ENCODE results near the gene SPEG.
A peak's percentile ranks its signal among the peaks of the same experiment; 100 is the strongest.
"Not testable (repeated sequence)": the region's sequence is repeated elsewhere in the genome, so short reads cannot be mapped to it uniquely, and the experiment has no call there.

Gene SPEG

DNA sequence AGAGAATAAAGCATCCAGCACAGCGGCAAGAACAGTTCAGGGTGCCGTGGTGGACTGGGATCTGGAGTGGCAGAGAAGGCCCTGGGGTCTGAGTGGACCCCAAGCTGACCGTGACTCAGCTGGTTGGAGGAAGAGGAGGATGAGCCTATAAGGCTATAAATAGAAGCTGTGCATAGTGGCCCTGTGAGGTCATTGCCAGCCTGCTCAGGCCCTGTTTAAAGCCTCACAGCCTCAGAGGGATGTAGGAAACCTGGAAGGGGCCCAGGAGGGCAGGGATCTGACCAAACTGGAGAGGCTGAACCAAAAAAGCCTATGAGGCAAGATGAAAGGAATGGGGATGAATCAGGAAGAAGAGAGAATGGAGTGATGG lies 27.8 kb upstream of the SPEG start:
- peaks cover 65% of the 10 kb centered on the region for H3K4me1 Mint-ChIP-seq
- H3K36me3 Mint-ChIP-seq (ENCODE audit: low read depth), result no peaks in the 10 kb centered on the region
- peak overlapping the region; percentile 86 for H3K27ac Mint-ChIP-seq
- peaks cover 11% of the 10 kb centered on the region for H3K9me3 Mint-ChIP-seq
- TF ChIP-seq, protein P1, sequence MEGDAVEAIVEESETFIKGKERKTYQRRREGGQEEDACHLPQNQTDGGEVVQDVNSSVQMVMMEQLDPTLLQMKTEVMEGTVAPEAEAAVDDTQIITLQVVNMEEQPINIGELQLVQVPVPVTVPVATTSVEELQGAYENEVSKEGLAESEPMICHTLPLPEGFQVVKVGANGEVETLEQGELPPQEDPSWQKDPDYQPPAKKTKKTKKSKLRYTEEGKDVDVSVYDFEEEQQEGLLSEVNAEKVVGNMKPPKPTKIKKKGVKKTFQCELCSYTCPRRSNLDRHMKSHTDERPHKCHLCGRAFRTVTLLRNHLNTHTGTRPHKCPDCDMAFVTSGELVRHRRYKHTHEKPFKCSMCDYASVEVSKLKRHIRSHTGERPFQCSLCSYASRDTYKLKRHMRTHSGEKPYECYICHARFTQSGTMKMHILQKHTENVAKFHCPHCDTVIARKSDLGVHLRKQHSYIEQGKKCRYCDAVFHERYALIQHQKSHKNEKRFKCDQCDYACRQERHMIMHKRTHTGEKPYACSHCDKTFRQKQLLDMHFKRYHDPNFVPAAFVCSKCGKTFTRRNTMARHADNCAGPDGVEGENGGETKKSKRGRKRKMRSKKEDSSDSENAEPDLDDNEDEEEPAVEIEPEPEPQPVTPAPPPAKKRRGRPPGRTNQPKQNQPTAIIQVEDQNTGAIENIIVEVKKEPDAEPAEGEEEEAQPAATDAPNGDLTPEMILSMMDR (IDR thresholded peaks at IDR 0.05), result no peak
- peaks cover 12% of the 10 kb centered on the region for H3K27me3 Mint-ChIP-seq (ENCODE audit: low read depth, poor library complexity)
- no peak overlapping the region for H3K4me3 Mint-ChIP-seq
- no peak for DNase-seq

DNA sequence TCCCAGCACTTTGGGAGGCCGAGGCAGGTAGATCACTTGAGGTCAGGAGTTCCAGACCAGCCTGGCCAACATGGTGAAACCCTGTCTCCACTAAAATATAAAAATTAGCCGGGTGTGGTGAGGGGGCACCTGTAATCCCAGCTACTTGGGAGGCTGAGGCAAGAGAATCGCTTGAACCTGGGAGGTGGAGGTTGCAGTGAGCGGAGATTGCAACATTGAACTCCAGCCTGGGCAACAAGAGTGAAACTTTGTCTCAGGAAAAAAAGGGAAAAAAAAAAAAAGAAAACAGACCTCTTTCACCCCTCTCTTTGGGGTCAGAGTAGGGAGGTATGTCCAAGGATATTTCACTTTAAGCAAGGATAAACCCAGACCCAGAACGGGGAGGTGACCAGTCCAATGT lies 27.3 kb upstream of the SPEG start:
- DNase-seq, result not testable (repeated sequence)

DNA sequence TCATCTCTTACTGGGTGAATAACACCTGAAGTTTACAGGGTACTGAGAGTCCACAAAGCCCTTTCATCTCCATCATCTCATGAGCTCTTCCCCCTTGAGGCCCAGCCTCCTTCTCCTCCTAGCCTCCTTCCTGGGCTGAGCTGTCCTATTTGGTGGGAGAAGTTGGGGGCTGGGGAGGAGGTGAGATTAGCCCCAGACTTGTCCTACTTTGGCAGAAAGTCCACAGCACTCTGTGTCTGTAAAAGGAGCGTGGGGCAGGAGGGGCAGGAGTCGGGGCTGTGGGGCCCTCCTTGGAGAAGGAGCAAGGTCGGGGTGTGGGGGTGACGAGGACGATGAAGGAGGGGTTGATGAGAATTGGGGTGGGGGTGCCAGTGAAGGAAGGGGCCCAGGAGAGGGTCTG lies 26.4 kb upstream of the SPEG start:
- Mint-ChIP-seq H3K27ac (no peak overlapping the region), H3K4me1 (peaks cover 52% of the 10 kb centered on the region), H3K9me3 (peaks cover 20% of the 10 kb centered on the region), H3K36me3 (ENCODE audit: low read depth) (no peaks in the 10 kb centered on the region), H3K4me3 (no peak overlapping the region), H3K27me3 (ENCODE audit: low read depth, poor library complexity) (peaks cover 12% of the 10 kb centered on the region)
- TF ChIP-seq, protein P1 (IDR thresholded peaks at IDR 0.05), result no peak
- DNase-seq, result no peak

More for the DNA sequence above, 27.3 kb upstream of the SPEG start:
- H3K27ac Mint-ChIP-seq; H3K4me3 Mint-ChIP-seq; H3K36me3 Mint-ChIP-seq (ENCODE audit: low read depth): not testable (repeated sequence)
- Mint-ChIP-seq H3K27me3 (ENCODE audit: low read depth, poor library complexity) (peaks cover 12% of the 10 kb centered on the region), H3K4me1 (peaks cover 60% of the 10 kb centered on the region), H3K9me3 (peaks cover 13% of the 10 kb centered on the region)

DNA sequence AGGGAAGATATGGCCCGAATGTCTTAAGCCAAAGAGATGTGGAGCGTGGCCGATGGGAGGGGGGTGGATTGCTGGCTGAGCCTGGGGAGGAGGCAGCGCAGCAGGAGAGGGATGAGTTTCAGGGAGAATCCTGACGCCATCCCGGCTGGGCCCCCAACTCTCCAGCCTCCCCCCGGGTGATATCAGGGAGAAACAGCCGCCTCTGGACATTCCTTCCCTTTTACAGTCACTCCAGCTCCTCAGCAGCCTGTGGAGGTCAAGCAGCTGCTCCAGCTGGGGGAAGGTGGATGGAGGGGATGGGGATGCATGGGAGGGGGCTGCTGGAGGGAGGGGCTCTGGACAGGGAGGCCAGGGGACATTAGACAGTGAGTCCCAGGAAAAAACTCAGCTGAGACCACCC lies 26.0 kb upstream of the SPEG start:
- peaks cover 23% of the 10 kb centered on the region for H3K9me3 Mint-ChIP-seq
- DNase-seq, result no peak
- H3K4me1 Mint-ChIP-seq, result peaks cover 47% of the 10 kb centered on the region
- no peak overlapping the region for H3K27ac Mint-ChIP-seq
- TF ChIP-seq, protein P1 (IDR thresholded peaks at IDR 0.05), result no peak
- peaks cover 14% of the 10 kb centered on the region for H3K27me3 Mint-ChIP-seq (ENCODE audit: low read depth, poor library complexity)
- no peaks in the 10 kb centered on the region for H3K36me3 Mint-ChIP-seq (ENCODE audit: low read depth)
- H3K4me3 Mint-ChIP-seq, result no peak overlapping the region

DNA sequence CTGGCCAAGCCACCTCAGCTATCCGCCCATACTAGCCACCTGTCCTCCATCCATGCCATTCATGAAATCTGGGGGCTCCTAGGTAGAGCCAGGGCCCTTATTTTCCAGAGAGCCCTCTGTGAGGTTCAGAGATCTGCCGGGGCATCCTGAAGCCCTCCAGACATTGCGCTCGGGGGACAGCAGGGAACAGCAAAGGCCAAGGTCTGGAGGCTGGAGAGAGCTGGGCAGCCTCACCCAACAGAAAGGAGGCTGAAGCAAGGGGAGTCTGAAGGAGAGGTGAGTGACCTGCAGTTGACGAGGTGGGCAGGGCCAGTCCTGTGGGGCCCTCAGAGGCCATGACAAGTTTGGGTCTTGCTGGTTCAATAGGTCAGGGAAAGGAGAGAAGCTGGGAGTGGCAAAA lies 25.0 kb upstream of the SPEG start:
- no peak for DNase-seq
- peaks cover 23% of the 10 kb centered on the region for H3K9me3 Mint-ChIP-seq
- peaks cover 38% of the 10 kb centered on the region for H3K4me1 Mint-ChIP-seq
- H3K4me3 Mint-ChIP-seq, result no peak overlapping the region
- no peaks in the 10 kb centered on the region for H3K36me3 Mint-ChIP-seq (ENCODE audit: low read depth)
- peaks cover 17% of the 10 kb centered on the region for H3K27me3 Mint-ChIP-seq (ENCODE audit: low read depth, poor library complexity)
- TF ChIP-seq, protein P1 (IDR thresholded peaks at IDR 0.05), result no peak
- H3K27ac Mint-ChIP-seq, result no peak overlapping the region

DNA sequence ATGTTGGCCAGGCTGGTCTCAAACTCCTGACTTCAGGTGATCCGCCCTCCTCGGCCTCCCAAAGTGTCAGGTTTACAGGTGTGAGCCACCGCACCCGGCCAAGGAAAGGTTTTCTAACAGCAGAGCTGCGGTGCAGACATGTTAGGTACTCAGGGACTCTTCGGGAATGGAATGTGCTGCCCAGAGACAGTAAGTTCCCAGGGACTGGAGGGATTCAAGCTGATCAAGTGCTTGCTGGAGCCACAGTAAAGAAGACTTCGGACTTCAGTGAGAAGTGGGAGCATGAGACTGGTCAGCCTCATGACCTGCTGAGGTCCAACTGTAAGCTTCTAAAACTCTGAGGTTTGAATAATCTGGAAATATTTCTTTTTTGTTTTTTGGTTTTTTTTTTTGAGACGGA lies 24.3 kb upstream of the SPEG start:
- no peak for DNase-seq
- no peak overlapping the region for H3K4me3 Mint-ChIP-seq
- H3K27me3 Mint-ChIP-seq (ENCODE audit: low read depth, poor library complexity), result peaks cover 13% of the 10 kb centered on the region

More for the DNA sequence above, 24.3 kb upstream of the SPEG start:
- Mint-ChIP-seq H3K4me1 (peaks cover 30% of the 10 kb centered on the region), H3K36me3 (ENCODE audit: low read depth) (no peaks in the 10 kb centered on the region), H3K27ac (no peak overlapping the region), H3K9me3 (peaks cover 23% of the 10 kb centered on the region)
- TF ChIP-seq, protein P1 (IDR thresholded peaks at IDR 0.05), result no peak
